ENCODE data around the gene KRT84.
"Not testable (repeated sequence)": the region's sequence is repeated elsewhere in the genome, so short reads cannot be mapped to it uniquely, and the experiment has no call there.

KRT84 gene

DNA sequence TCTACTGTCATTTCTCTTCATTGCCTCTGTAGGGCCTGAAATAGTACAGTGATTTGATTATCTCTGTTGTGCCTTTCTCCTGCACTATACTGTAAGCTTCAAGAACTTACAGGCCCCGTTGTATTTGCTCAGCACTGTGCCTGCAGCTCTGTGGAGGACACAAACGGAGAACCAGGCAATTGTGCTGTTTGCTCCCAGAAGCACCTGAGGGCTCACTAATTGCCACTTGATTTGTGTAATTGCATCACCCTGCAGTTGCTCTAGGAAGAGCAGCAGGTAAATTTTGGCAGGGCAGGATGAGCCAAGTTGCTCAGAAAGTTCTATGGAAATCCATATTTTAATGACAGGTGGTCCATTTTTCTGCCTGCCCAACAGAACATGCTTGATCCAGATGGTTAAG is 32.3 kb upstream of the KRT84 start:
- Mint-ChIP-seq H3K36me3 (ENCODE audit: low read depth) (no peaks in the 10 kb centered on the region), H3K4me1 (ENCODE audit: low read depth) (no peaks in the 10 kb centered on the region), H3K27me3 (peaks cover 5% of the 10 kb centered on the region), H3K9me3 (no peaks in the 10 kb centered on the region), H3K4me3 (no peak overlapping the region), H3K27ac (no peak overlapping the region)
- no peak for DNase-seq

DNA sequence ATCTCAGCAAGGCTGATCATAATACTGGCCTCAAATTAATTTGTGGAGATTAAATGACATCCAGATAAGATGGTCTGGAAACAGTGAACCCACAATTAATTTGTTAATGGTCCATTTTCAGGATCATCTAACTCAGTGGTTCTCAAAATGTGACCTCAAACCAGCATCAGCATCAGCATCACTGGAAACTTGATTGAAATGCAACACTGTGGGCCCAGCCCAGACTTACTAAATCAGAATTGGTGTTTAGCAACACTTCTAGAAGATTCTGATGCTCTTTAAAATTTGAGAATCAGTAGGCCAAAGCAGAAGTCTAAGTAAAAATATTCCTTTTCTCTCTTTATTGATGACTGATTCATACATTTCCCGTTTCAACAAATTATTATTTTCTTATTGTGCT is 31.3 kb upstream of the KRT84 start:
- H3K36me3 Mint-ChIP-seq (ENCODE audit: low read depth), result no peaks in the 10 kb centered on the region
- no peak overlapping the region for H3K27ac Mint-ChIP-seq
- H3K9me3 Mint-ChIP-seq, result no peaks in the 10 kb centered on the region
- H3K4me3 Mint-ChIP-seq, result no peak overlapping the region
- H3K4me1 Mint-ChIP-seq (ENCODE audit: low read depth), result no peaks in the 10 kb centered on the region
- peaks cover 5% of the 10 kb centered on the region for H3K27me3 Mint-ChIP-seq
- no peak for DNase-seq

DNA sequence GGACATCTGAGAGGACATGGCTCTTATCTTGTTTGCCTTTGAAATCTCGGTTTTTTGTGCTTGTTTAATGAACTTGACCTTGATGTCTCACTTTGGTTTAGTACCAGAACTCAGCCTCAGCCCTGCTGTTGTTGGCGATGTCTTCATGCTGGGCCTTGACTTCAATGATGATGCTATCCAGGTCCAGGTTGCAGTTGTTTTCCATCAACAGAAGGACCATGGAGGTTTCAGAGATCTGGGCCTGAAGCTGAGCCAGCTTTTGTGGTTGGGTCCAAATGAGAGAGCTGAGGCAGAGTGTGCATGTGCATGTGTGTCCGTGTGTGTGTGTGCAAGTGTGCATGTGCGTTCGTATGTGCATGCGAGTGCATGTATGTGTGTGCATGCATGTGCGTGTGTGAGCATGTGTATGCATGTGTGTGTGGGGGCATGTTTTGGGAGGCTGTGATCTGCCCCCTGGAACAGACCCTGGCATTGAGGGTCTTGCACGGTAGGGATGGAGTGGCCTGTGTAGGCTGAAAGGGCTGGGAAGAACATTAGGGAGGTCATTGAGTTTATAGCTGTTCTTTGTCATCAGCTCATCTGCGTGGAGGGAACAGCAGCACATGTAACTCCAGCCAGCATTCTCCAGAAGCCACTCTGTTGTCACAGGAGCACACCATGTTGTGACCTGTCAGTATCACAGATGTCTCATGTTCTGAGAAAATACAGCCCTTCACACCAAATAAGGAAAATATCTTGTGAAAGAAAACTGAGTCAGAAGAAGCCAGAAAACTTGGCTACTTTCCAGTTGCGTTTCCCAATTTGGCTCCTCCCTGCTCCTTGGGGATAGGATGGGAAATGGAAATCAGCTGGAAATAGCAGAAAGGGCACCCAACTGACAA is 30.7 kb upstream of the KRT84 start:
- peaks cover 5% of the 10 kb centered on the region for H3K27me3 Mint-ChIP-seq

DNA sequence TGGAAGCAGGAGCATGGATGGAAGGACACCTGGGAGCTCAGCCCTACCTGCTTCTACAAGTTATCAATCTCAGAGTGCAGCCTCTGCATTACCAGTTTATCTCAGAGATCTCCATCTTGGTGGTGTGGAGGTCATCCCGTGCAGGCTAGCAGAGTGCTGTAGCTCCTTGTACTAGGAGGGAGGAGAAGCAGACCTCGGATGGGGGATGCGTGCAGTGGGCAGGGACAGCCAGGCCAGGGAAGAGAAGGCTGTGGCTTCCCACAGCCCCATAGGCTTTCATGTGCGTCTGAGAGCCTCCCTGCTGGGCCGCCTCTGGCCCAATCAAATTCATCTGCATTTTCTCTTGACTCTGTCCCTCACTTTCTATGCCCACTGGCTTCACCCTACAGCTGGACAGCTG is 29.5 kb upstream of the KRT84 start:
- no peak for DNase-seq
- H3K4me1 Mint-ChIP-seq (ENCODE audit: low read depth), result no peaks in the 10 kb centered on the region
- no peak overlapping the region for H3K27ac Mint-ChIP-seq
- peaks cover 5% of the 10 kb centered on the region for H3K27me3 Mint-ChIP-seq
- no peaks in the 10 kb centered on the region for H3K9me3 Mint-ChIP-seq
- H3K4me3 Mint-ChIP-seq, result no peak overlapping the region
- no peaks in the 10 kb centered on the region for H3K36me3 Mint-ChIP-seq (ENCODE audit: low read depth)

More for the DNA sequence above, 30.7 kb upstream of the KRT84 start:
- Mint-ChIP-seq H3K27ac (no peak overlapping the region), H3K9me3 (no peaks in the 10 kb centered on the region), H3K4me1 (ENCODE audit: low read depth) (no peaks in the 10 kb centered on the region), H3K4me3 (no peak overlapping the region), H3K36me3 (ENCODE audit: low read depth) (no peaks in the 10 kb centered on the region)
- no peak for DNase-seq

DNA sequence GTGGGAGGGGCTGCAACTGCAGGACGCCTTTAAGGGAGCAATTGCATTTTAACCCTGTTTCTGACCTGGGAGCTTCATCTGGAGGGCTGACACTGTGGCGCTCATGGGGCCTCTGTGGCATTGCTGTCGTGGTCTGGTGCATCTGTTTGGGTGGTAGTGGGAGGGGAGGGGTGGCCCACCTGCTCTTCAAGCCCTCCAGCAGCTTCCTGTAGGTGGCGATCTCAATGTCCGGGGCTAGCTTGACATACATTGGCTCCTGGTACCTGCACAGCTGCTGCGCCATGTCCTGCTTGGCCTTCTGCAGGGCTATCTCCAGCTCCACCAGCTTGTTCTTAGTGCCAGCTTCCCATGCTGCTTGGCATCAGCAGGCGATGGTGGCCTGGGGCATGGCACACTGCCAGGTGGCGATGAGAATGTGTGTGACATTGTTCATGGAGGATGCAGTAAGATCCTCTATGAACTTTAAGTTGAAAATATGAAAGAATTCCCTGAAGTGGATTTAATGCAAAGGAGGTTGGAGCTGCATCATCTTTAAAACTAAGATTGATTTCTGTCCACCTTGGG is 28.4 kb upstream of the KRT84 start:
- H3K27ac Mint-ChIP-seq, result no peak overlapping the region
- no peak overlapping the region for H3K4me3 Mint-ChIP-seq
- H3K36me3 Mint-ChIP-seq (ENCODE audit: low read depth), result no peaks in the 10 kb centered on the region
- H3K27me3 Mint-ChIP-seq, result peaks cover 5% of the 10 kb centered on the region
- H3K4me1 Mint-ChIP-seq (ENCODE audit: low read depth), result no peaks in the 10 kb centered on the region
- no peak for DNase-seq
- H3K9me3 Mint-ChIP-seq, result no peaks in the 10 kb centered on the region

DNA sequence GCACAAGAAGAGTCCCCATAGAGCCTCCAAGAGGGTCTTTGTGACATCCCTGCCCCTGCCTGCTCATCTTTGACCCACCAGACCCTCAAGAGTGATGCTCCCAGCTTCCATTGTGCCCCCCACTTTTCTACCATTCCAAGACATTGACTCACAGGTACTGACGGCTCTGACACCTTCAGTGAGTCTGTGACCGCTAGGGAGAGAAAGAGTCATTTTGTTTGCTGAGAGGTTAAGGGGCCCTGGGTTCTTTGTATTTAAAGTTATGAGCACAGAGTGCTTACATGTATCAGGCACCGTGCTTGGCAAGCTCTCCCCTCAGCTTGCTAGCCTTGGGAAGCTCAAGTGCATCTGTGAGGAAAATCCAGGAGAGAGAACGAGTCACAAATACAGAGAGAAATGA is 27.8 kb upstream of the KRT84 start:
- DNase-seq, result no peak

DNA sequence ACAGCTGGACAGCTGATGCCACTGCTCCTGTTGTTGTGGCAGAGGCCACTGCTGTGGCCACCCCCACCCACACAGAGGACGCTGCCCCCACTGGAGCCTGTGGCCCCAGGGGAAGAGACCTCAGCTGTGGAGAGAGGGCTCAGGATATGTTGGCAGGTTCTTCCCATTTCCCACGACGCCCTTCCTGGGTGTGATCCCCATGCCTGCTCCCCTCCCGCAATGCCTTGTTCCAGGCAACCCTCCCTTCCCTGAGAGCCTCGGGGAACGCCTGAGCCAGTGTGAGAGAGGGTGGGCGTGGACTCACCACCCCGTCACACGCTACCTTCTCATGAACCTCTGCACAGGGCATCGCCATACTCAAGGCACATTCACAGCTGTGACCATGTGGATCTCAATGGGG is 26.4 kb upstream of the KRT84 start:
- H3K4me3 Mint-ChIP-seq, result no peak overlapping the region
- peaks cover 5% of the 10 kb centered on the region for H3K27me3 Mint-ChIP-seq
- no peak for DNase-seq
- H3K9me3 Mint-ChIP-seq, result no peaks in the 10 kb centered on the region
- H3K36me3 Mint-ChIP-seq (ENCODE audit: low read depth), result no peaks in the 10 kb centered on the region
- no peaks in the 10 kb centered on the region for H3K4me1 Mint-ChIP-seq (ENCODE audit: low read depth)
- H3K27ac Mint-ChIP-seq, result no peak overlapping the region

More for the DNA sequence above, 27.8 kb upstream of the KRT84 start:
- no peaks in the 10 kb centered on the region for H3K9me3 Mint-ChIP-seq
- H3K27ac Mint-ChIP-seq, result no peak overlapping the region
- no peaks in the 10 kb centered on the region for H3K4me1 Mint-ChIP-seq (ENCODE audit: low read depth)
- no peak overlapping the region for H3K4me3 Mint-ChIP-seq
- no peaks in the 10 kb centered on the region for H3K36me3 Mint-ChIP-seq (ENCODE audit: low read depth)
- H3K27me3 Mint-ChIP-seq, result peaks cover 5% of the 10 kb centered on the region

DNA sequence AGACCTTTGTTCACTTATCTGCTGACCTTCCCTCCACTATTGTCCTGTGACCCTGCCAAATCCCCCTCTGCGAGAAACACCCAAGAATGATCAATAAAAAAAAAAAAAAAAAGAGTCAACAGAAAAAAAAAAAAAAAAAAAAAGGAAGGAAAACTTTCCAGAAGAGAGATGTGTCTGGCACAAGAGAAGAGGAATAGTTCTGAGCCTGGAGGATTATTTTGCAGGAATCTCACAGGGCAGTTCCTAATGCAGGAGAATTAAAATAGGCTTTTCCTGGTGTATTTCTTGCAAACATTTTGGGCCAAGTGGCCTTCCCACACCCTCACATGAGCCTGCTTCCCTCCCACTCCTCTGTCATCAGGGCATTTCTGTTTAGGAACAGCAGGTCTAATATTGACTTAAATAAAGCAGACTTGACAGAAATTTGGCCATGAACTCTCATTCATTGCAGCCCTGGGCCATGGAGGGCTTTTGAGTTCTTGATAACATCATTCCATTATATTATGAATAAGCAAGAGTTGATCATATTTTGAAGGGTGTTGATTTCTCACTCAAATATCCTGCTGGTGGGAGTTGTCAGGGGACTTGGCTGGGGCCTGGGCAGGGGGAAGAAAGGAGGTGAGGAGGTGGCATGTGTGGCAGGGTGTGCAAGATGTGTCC is 25.3 kb upstream of the KRT84 start:
- not testable (repeated sequence) for H3K9me3 Mint-ChIP-seq; H3K4me1 Mint-ChIP-seq (ENCODE audit: low read depth); H3K4me3 Mint-ChIP-seq; DNase-seq; H3K27ac Mint-ChIP-seq; H3K27me3 Mint-ChIP-seq; H3K36me3 Mint-ChIP-seq (ENCODE audit: low read depth)

DNA sequence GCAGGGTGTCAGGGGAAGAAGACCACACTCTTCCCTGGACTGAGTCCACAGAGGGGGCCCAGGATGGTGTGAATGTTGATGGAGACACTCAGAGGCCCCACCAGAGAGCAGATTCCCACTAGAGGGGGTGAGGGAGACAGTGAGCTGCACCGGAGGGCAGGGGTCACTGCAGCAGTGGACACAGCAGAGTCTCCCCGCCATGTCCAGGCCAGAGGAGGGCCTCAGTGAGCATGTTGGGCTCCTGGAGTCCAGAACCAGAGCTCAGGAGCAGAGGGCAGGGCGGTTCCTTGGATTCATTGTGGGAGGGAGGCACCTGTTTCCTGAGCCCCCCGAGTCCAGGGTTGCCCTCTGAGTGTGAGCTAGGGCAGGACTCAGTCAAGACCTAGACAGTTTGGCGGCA is 22.5 kb upstream of the KRT84 start:
- no peaks in the 10 kb centered on the region for H3K9me3 Mint-ChIP-seq
- no peak overlapping the region for H3K4me3 Mint-ChIP-seq
- no peaks in the 10 kb centered on the region for H3K36me3 Mint-ChIP-seq (ENCODE audit: low read depth)
- peaks cover under 1% of the 10 kb centered on the region for H3K27me3 Mint-ChIP-seq
- DNase-seq, result no peak
- H3K4me1 Mint-ChIP-seq (ENCODE audit: low read depth), result no peaks in the 10 kb centered on the region
- H3K27ac Mint-ChIP-seq, result no peak overlapping the region

DNA sequence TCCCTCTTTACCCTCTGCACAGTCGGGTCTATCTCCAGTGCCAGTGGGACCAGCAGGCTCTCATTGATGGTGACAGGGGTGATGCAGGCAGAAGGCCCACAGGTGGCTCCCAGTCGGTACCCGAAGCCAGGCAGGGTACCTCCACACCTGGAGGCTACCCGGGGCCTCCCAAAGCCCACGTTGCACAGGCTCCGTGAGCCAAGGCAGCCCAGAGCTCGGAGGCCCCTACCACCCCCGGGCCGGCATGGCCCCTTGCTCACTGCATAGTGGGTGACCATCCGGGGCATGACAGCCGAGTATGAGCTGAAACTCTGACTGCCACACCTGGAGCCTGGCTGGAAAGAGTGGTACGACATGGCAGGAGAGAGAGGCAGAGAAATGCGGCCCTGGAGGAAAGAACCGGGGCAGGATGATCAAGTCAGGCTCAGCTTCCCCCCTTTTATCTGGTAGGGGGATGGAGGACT is 20.5 kb upstream of the KRT84 start, which contains the start of gene KRT82:
Gene KRT82, minus strand, starts transcription at position 414 of the 464 bp plus-strand sequence. Its CDS starts 58 bp downstream, at position 356.
- Mint-ChIP-seq H3K27ac (no peak within 1 kb of the TSS), H3K27me3 (no peaks in the 10 kb centered on the region), H3K9me3 (no peaks in the 10 kb centered on the region), H3K4me3 (no peak within 1 kb of the TSS), H3K4me1 (ENCODE audit: low read depth) (no peaks in the 10 kb centered on the region), H3K36me3 (ENCODE audit: low read depth) (no peaks in the 10 kb centered on the region)
- no peak for DNase-seq

DNA sequence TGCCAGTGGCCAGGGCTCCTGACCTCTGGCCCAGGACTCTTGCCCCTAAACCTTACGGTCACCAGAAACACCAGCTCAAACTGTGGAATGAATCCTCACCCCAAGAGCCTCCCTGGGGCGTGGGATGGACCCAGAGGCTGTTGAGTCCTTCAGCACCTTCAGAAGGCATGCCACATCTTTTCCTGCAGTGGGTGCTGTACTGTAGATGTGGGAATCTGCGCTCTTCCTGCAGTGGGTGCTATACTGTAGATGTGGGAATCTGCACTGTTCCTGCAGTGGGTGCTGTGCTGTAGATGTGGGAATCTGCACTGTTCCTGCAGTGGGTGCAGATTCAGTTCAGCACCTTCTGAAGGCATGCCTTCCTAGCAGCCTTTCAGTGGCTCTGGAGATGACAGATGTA is 19.5 kb upstream of the KRT84 start:
- Mint-ChIP-seq H3K36me3 (ENCODE audit: low read depth) (no peaks in the 10 kb centered on the region), H3K27ac (no peak overlapping the region), H3K4me3 (no peak overlapping the region), H3K9me3 (no peaks in the 10 kb centered on the region), H3K27me3 (no peaks in the 10 kb centered on the region), H3K4me1 (ENCODE audit: low read depth) (no peaks in the 10 kb centered on the region)
- DNase-seq, result no peak

DNA sequence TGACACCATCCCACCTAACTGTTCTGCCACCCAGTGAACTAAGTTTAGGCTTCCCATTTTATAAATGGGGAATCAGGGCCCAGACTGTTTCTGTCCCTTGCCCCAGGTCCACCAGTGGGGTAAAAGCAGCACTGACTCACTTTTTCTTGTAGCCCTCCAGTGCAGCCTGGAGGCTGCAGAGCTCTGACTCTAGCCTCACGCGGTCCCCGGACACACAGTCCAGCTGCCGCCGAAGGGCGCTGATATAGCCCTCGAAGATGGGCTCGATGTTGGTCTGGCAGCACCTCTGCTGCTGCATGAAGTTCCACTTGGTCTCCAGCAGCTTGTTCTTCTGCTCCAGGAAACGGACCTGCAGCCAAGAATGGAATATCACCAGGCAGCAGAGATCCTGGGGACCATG is 18.1 kb upstream of the KRT84 start:
- Mint-ChIP-seq H3K4me3 (no peak overlapping the region), H3K4me1 (ENCODE audit: low read depth) (no peaks in the 10 kb centered on the region), H3K36me3 (ENCODE audit: low read depth) (no peaks in the 10 kb centered on the region), H3K27ac (no peak overlapping the region), H3K27me3 (no peaks in the 10 kb centered on the region), H3K9me3 (no peaks in the 10 kb centered on the region)
- no peak for DNase-seq

DNA sequence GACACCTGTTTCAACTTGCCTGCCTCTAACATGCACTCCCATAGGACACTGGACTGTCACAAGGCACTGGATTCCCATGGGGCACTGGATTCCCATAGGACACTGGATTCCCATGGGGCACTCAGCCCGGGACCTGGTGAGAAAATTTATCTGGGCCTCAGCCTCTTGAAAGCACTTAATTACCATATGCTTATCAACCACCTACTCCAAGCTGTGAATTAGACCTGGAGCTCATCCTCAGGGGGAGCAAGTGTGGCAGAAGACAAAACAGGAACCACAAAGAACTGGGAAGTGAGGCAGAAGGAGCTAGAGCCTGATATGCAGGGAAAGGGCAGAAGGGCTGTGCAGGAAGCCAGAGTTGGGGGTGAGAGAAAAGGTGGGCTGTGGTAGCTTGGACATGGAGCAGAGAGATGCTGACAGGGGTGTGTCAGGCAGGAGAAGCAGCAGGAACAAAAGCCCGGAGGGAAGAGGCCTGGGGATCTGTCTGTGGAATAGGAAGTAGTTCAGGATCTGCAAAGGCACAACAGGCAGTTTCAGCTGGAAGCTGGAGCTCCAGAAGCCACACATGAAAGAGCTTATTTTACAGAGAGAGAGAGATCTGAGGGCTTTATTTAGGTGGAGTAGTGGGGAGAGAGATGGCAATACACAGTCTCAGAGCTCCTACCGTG is 17.6 kb upstream of the KRT84 start:
- Mint-ChIP-seq H3K4me1 (ENCODE audit: low read depth) (no peaks in the 10 kb centered on the region), H3K4me3 (no peak overlapping the region), H3K27me3 (no peaks in the 10 kb centered on the region)

DNA sequence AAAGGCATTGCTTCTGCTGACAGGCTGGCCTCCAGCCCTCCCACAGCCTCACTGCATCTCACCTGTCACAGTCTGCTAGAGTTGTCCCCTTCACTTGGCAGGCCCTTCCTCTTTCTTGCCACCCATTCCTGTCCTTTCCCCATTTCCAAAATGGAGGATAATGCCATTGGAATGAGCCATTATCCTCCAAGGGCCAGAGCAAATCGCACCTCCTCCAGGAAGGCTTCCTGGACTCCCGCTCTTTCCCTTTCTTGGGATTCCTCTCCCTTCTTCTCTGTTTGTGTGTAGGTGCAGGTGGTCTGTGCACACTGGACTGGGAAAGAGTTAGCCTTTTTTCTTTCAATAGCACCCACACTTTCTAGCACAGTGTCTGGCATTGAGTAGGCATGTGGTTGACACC is 16.9 kb upstream of the KRT84 start:
- no peak overlapping the region for H3K4me3 Mint-ChIP-seq
- no peaks in the 10 kb centered on the region for H3K36me3 Mint-ChIP-seq (ENCODE audit: low read depth)
- H3K27ac Mint-ChIP-seq, result no peak overlapping the region
- H3K27me3 Mint-ChIP-seq, result no peaks in the 10 kb centered on the region
- no peaks in the 10 kb centered on the region for H3K4me1 Mint-ChIP-seq (ENCODE audit: low read depth)
- H3K9me3 Mint-ChIP-seq, result no peaks in the 10 kb centered on the region
- no peak for DNase-seq

More for the DNA sequence above, 17.6 kb upstream of the KRT84 start:
- no peak for DNase-seq
- H3K27ac Mint-ChIP-seq, result no peak overlapping the region
- no peaks in the 10 kb centered on the region for H3K9me3 Mint-ChIP-seq
- H3K36me3 Mint-ChIP-seq (ENCODE audit: low read depth), result no peaks in the 10 kb centered on the region
